ENCODE results near the gene GRID2IP.
A peak's percentile ranks its signal among the peaks of the same experiment; 100 is the strongest.

GRID2IP gene

GRCh38 chr7:6497994-6498393 is 53.3 kb downstream of the GRID2IP start:
- Mint-ChIP-seq H3K27me3 (ENCODE audit: low read depth) (peaks cover 2% of the 10 kb centered on the region), H3K27ac (no peak overlapping the region), H3K4me1 (ENCODE audit: low read depth) (no peaks in the 10 kb centered on the region), H3K36me3 (ENCODE audit: low read depth) (no peaks in the 10 kb centered on the region), H3K9me3 (no peaks in the 10 kb centered on the region), H3K4me3 (no peak overlapping the region)
- DNase-seq (ENCODE audit: low spot score): no peak

GRCh38 chr7:6497637-6497905 is 53.7 kb downstream of the GRID2IP start:
- H3K27me3 Mint-ChIP-seq (ENCODE audit: low read depth): peaks cover 3% of the 10 kb centered on the region
- no peaks in the 10 kb centered on the region for H3K9me3 Mint-ChIP-seq
- no peaks in the 10 kb centered on the region for H3K4me1 Mint-ChIP-seq (ENCODE audit: low read depth)
- DNase-seq (ENCODE audit: low spot score): no peak
- no peak overlapping the region for H3K4me3 Mint-ChIP-seq
- H3K36me3 Mint-ChIP-seq (ENCODE audit: low read depth): no peaks in the 10 kb centered on the region
- no peak overlapping the region for H3K27ac Mint-ChIP-seq

- Mint-ChIP-seq H3K9me3 (no peaks in the 10 kb centered on the region), H3K27ac (no peak overlapping the region), H3K4me3 (no peak overlapping the region), H3K4me1 (ENCODE audit: low read depth) (no peaks in the 10 kb centered on the region), H3K36me3 (ENCODE audit: low read depth) (no peaks in the 10 kb centered on the region), H3K27me3 (ENCODE audit: low read depth) (peaks cover 4% of the 10 kb centered on the region)
- no peak for DNase-seq (ENCODE audit: low spot score)
Measured at GRCh38 chr7:6496842-6497636, 54.2 kb downstream of the GRID2IP start.

DNA sequence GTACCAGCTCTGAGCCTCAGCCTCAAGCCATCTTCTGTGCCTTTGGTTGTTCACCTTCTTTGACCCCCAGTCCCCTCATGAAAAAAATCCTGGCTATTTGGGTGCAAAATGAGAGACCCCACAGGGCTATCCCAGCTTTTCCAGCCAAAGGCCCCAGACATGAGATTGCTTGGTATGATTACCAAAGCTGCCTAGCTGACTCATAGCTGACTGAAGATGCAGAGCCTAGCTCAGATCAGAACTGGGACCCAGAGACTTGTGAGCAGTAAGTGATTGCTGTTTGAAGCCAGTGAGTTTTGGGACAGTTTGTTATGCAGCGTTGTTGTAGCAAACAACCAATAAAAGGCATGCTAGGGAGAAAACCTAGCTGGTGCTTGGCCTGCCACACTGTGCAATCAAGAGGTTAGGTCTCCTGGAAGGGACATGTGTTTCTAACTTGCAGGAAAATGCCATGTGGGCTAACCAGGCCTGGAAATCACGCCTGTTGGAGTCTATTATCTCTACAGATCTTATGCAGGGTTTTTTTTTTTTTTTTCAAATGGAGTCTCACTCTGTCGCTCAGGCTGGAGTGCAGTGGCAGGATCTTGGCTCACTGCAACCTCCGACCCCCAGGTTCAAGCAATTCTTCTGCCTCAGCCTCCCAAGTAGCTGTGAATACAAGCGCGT is 55.5 kb downstream of the GRID2IP start:
- H3K4me3 Mint-ChIP-seq: no peak overlapping the region
- H3K27me3 Mint-ChIP-seq (ENCODE audit: low read depth): peaks cover 6% of the 10 kb centered on the region
- no peaks in the 10 kb centered on the region for H3K9me3 Mint-ChIP-seq
- no peaks in the 10 kb centered on the region for H3K4me1 Mint-ChIP-seq (ENCODE audit: low read depth)
- no peak for DNase-seq (ENCODE audit: low spot score)
- no peaks in the 10 kb centered on the region for H3K36me3 Mint-ChIP-seq (ENCODE audit: low read depth)
- no peak overlapping the region for H3K27ac Mint-ChIP-seq

DNA sequence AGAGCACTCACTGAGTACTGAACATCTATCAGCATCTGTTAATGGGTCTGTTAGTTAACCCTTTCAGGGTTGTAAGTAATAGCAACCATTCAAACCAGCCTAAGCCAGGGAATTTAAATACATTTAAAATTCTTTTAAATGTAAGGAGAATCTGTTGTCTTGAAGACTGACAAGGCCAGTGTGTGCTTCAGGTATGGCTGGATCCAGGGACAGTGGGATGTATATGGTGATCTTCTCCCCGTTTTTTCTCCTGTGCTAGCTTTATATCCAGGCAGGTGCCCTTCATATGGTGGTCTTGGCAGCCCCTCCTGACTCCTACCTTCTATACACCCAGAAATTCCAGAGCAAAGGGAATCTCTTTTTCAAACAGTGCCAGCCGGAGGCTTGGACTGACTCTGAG is 56.9 kb downstream of the GRID2IP start:
- no peak for DNase-seq (ENCODE audit: low spot score)
- H3K27ac Mint-ChIP-seq: no peak overlapping the region
- H3K9me3 Mint-ChIP-seq: peaks cover 5% of the 10 kb centered on the region
- no peaks in the 10 kb centered on the region for H3K4me1 Mint-ChIP-seq (ENCODE audit: low read depth)
- H3K36me3 Mint-ChIP-seq (ENCODE audit: low read depth): no peaks in the 10 kb centered on the region
- H3K27me3 Mint-ChIP-seq (ENCODE audit: low read depth): peaks cover 6% of the 10 kb centered on the region
- H3K4me3 Mint-ChIP-seq: no peak overlapping the region

DNA sequence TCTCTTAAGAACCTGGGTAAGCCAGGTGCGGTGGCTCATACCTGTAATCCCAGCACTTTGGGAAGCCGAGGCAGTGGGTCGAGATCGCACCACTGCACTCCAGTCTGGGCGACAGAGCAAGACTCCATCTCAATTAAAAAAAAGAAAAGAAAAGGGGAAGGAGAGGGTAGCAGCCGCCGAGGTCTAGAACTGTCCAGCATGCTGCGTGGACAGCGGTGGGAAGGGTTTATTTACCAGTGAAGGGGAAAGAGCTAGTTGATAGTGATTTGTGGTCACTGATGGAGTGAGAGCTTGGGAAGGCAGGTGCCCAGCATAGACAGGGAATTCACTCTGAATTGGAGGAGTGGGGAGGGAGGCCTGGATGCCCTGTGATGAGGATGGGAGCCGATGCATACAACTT is 60.1 kb downstream of the GRID2IP start:
- Mint-ChIP-seq H3K4me3 (no peak overlapping the region), H3K27me3 (ENCODE audit: low read depth) (peaks cover 4% of the 10 kb centered on the region), H3K36me3 (ENCODE audit: low read depth) (no peaks in the 10 kb centered on the region), H3K27ac (no peak overlapping the region), H3K9me3 (peaks cover 5% of the 10 kb centered on the region), H3K4me1 (ENCODE audit: low read depth) (no peaks in the 10 kb centered on the region)
- DNase-seq (ENCODE audit: low spot score): no peak

DNA sequence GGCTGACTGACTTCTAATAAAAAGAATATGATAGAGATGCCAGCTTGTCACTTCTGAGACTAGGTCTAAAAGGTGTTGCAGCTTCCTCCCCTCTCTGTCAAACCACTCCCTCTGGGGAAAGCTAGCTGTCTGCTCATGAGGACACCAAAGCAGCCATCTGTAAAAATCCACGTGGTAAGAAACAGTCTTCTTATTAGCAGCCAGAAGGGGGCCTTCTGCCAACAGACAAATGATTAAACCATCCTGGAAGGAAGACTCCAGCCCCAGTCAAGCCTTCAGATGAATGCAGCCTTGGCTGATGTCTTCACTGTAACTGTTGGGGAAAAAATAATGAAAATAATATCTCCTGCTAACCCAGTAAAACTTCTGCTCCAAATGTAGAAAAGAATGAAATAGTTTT is 61.6 kb downstream of the GRID2IP start:
- Mint-ChIP-seq H3K4me3 (no peak overlapping the region), H3K27me3 (ENCODE audit: low read depth) (peaks cover 4% of the 10 kb centered on the region), H3K27ac (no peak overlapping the region), H3K36me3 (ENCODE audit: low read depth) (peaks cover under 1% of the 10 kb centered on the region), H3K9me3 (peaks cover 5% of the 10 kb centered on the region), H3K4me1 (ENCODE audit: low read depth) (peaks cover 1% of the 10 kb centered on the region)
- DNase-seq (ENCODE audit: low spot score): no peak

GRCh38 chr7:6487184-6487545 is 64.1 kb downstream of the GRID2IP start:
- Mint-ChIP-seq H3K9me3 (peaks cover 5% of the 10 kb centered on the region), H3K27me3 (ENCODE audit: low read depth) (peaks cover 2% of the 10 kb centered on the region), H3K4me3 (no peak overlapping the region), H3K4me1 (ENCODE audit: low read depth) (peaks cover 14% of the 10 kb centered on the region), H3K36me3 (ENCODE audit: low read depth) (peaks cover 9% of the 10 kb centered on the region), H3K27ac (no peak overlapping the region)
- no peak for DNase-seq (ENCODE audit: low spot score)

GRCh38 chr7:6486438-6487183 is 64.7 kb downstream of the GRID2IP start:
- Mint-ChIP-seq H3K9me3 (peaks cover 5% of the 10 kb centered on the region), H3K4me1 (ENCODE audit: low read depth) (peaks cover 16% of the 10 kb centered on the region), H3K36me3 (ENCODE audit: low read depth) (peaks cover 11% of the 10 kb centered on the region), H3K4me3 (no peak overlapping the region), H3K27me3 (ENCODE audit: low read depth) (peaks cover 2% of the 10 kb centered on the region), H3K27ac (no peak overlapping the region)
- DNase-seq (ENCODE audit: low spot score): no peak

- H3K4me1 Mint-ChIP-seq (ENCODE audit: low read depth): peaks cover 36% of the 10 kb centered on the region
Measured at GRCh38 chr7:6482743-6483119, 68.5 kb downstream of the GRID2IP start.

GRCh38 chr7:6482307-6482706 is 69.0 kb downstream of the GRID2IP start:
- Mint-ChIP-seq H3K4me3 (peak overlapping the region; percentile 93), H3K36me3 (ENCODE audit: low read depth) (peaks cover 31% of the 10 kb centered on the region), H3K9me3 (no peaks in the 10 kb centered on the region), H3K27ac (peak overlapping the region; percentile 52), H3K4me1 (ENCODE audit: low read depth) (peaks cover 36% of the 10 kb centered on the region), H3K27me3 (ENCODE audit: low read depth) (no peaks in the 10 kb centered on the region)
- no peak for DNase-seq (ENCODE audit: low spot score)

More at GRCh38 chr7:6482743-6483119, 68.5 kb downstream of the GRID2IP start:
- Mint-ChIP-seq H3K27ac (peak overlapping the region; percentile 90), H3K36me3 (ENCODE audit: low read depth) (peaks cover 31% of the 10 kb centered on the region), H3K4me3 (peak overlapping the region; percentile 93), H3K27me3 (ENCODE audit: low read depth) (no peaks in the 10 kb centered on the region), H3K9me3 (no peaks in the 10 kb centered on the region)
- no peak for DNase-seq (ENCODE audit: low spot score)

DNA sequence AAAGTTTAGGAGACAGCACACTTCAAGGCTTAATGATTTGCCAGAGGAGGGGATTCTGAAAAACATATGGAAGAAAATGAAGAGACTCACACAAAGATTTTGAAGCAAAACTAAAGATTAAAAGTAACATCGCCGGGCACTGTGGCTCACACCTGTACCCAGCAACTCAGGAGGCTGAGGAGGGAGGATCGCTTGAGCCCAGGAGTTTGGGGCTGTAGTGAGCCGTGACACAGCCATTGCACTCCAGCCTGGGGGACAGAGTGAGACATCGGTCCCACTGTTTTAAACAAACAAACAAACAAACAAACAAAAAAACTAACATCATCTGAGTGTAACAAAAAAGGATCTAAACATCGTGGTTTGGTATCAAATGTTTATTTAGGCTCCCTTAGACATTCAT is 69.8 kb downstream of the GRID2IP start:
- no peaks in the 10 kb centered on the region for H3K27me3 Mint-ChIP-seq (ENCODE audit: low read depth)
- DNase-seq (ENCODE audit: low spot score): no peak
- H3K36me3 Mint-ChIP-seq (ENCODE audit: low read depth): peaks cover 31% of the 10 kb centered on the region
- H3K27ac Mint-ChIP-seq: peak overlapping the region; percentile 64
- H3K9me3 Mint-ChIP-seq: no peaks in the 10 kb centered on the region
- H3K4me1 Mint-ChIP-seq (ENCODE audit: low read depth): peaks cover 39% of the 10 kb centered on the region
- peak overlapping the region; percentile 55 for H3K4me3 Mint-ChIP-seq

- Mint-ChIP-seq H3K27ac (no peak overlapping the region), H3K4me3 (peak overlapping the region; percentile 55), H3K4me1 (ENCODE audit: low read depth) (peaks cover 42% of the 10 kb centered on the region), H3K36me3 (ENCODE audit: low read depth) (peaks cover 31% of the 10 kb centered on the region), H3K27me3 (ENCODE audit: low read depth) (no peaks in the 10 kb centered on the region), H3K9me3 (no peaks in the 10 kb centered on the region)
- no peak for DNase-seq (ENCODE audit: low spot score)
Measured at GRCh38 chr7:6480323-6480660, 71.0 kb downstream of the GRID2IP start.

DNA sequence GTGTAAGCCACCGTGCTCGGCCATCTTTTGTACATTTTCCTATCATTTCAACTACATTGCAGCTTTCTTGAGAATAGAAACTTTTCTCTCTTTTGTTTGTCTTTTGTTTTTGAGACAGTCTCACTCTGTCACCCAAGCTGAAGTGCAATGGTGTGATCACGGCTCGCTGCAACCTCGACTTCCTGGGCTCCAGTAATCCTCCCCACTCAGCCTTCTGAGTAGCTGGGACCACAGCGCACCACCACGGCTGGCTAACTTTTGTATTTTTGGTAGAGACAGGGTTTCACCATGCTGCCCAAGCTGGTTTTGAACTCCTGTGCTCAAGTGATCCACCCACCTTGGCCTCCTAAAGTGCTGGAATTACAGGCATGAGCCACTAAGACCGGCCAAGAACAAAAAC is 72.2 kb downstream of the GRID2IP start:
- peaks cover 37% of the 10 kb centered on the region for H3K4me1 Mint-ChIP-seq (ENCODE audit: low read depth)
- no peaks in the 10 kb centered on the region for H3K9me3 Mint-ChIP-seq
- H3K36me3 Mint-ChIP-seq (ENCODE audit: low read depth): peaks cover 32% of the 10 kb centered on the region
- no peak for DNase-seq (ENCODE audit: low spot score)
- H3K27ac Mint-ChIP-seq: peak overlapping the region; percentile 77
- peak overlapping the region; percentile 61 for H3K4me3 Mint-ChIP-seq
- no peaks in the 10 kb centered on the region for H3K27me3 Mint-ChIP-seq (ENCODE audit: low read depth)

Measured in T-helper 2 cell treated with Interferon-gamma antibody and Interleukin-4, amounts not matched to agents 5 μg/mL and 100 μg/mL, for 36 hours (primary cell).